GM19193 (cell line): ENCODE results near the gene CFAP43.

ENCODE experiments used
- POLR2A ChIP-seq: IDR thresholded peaks from 4 replicates; pipeline ENCODE4 v1.6.1; 2011; ENCODE audit not compliant: insufficient read depth, insufficient read length; ENCODE audit errors: extremely low read depth

Gene CFAP43

GRCh38 chr10:104251443-104251842 is 19.3 kb upstream of the CFAP43 start:
- TF ChIP-seq POLR2A: no peak

GRCh38 chr10:104250371-104250770 is 18.2 kb upstream of the CFAP43 start:
- TF ChIP-seq POLR2A: no peak

GRCh38 chr10:104247513-104248146 is 15.5 kb upstream of the CFAP43 start:
- no peak for TF ChIP-seq POLR2A

- no peak for TF ChIP-seq POLR2A
Observed at GRCh38 chr10:104246976-104247375, 14.8 kb upstream of the CFAP43 start.

- no peak for TF ChIP-seq POLR2A
Observed at GRCh38 chr10:104245066-104245632, 13.0 kb upstream of the CFAP43 start.

- no peak for TF ChIP-seq POLR2A
Observed at GRCh38 chr10:104243512-104243911, 11.3 kb upstream of the CFAP43 start.

GRCh38 chr10:104242545-104242944 is 10.4 kb upstream of the CFAP43 start:
- TF ChIP-seq POLR2A: no peak

GRCh38 chr10:104240078-104240477 is 7.9 kb upstream of the CFAP43 start:
- TF ChIP-seq POLR2A: no peak

- no peak for TF ChIP-seq POLR2A
Observed at GRCh38 chr10:104235801-104236200, 3.6 kb upstream of the CFAP43 start.

GRCh38 chr10:104234934-104235333 is 2.8 kb upstream of the CFAP43 start:
- TF ChIP-seq POLR2A: no peak

- TF ChIP-seq POLR2A: no peak
Observed at GRCh38 chr10:104233817-104234216, 1.7 kb upstream of the CFAP43 start.

GRCh38 chr10:104232613-104233102 is 494 bp upstream of the CFAP43 start:
- no peak for TF ChIP-seq POLR2A

GRCh38 chr10:104230490-104230889 is 1.7 kb downstream of the CFAP43 start:
- no peak for TF ChIP-seq POLR2A

GRCh38 chr10:104223304-104223703 is 8.9 kb downstream of the CFAP43 start:
- TF ChIP-seq POLR2A: no peak

- TF ChIP-seq POLR2A: no peak
Observed at GRCh38 chr10:104220522-104220921, 11.6 kb downstream of the CFAP43 start.

GRCh38 chr10:104218751-104219150 is 13.4 kb downstream of the CFAP43 start:
- TF ChIP-seq POLR2A: no peak
